Natural killer cell (primary cell): Measurements from ENCODE around the gene ANGEL2. TPM values are rescaled to one million over a fixed set of nuclear protein-coding genes. Genes with fewer than 3 reads are reported as not detected.

Source experiments
- ATAC-seq, 3 donors: fragments of 150-1000 bp in 2 of 3; fragments of 200-7000 bp in 1 of 3; cut with Tn5 transposase; 1 replicate in 1 of 3; 2 replicates in 2 of 3; pipeline ENCODE4 v1.10.0; 2021; ENCODE audit warnings: mild to moderate bottlenecking in 2 of 3, moderate library complexity in 2 of 3
- DNase-seq, 2 donors: peaks; one replicate each; pipeline versions ENCODE4 v3.0.0 to v3.0.0-alpha.2; 2013 to 2021; ENCODE audit warnings: mixed read lengths in 1 of 2
- H3K27ac ChIP-seq: one replicate; pipeline ENCODE4 v1.5.1; 2013; ENCODE audit warnings: mild to moderate bottlenecking, low read length
- H3K27me3 ChIP-seq: one replicate; pipeline ENCODE4 v1.6.1; 2013; ENCODE audit warnings: low read length; ENCODE audit not compliant: control insufficient read depth, insufficient read depth
- H3K36me3 ChIP-seq: one replicate; pipeline ENCODE4 v1.6.1; 2013; ENCODE audit warnings: low read length; ENCODE audit not compliant: control insufficient read depth, insufficient read depth
- H3K4me1 ChIP-seq: one replicate; pipeline ENCODE4 v1.6.1; 2013; ENCODE audit warnings: low read length; ENCODE audit not compliant: control insufficient read depth, insufficient read depth
- H3K4me3 ChIP-seq: one replicate; pipeline ENCODE4 v1.5.1; 2013; ENCODE audit warnings: low read length
- H3K9me3 ChIP-seq: one replicate; pipeline ENCODE4 v1.6.1; 2013; ENCODE audit warnings: low read length; ENCODE audit not compliant: control insufficient read depth, insufficient read depth
- H3K27ac Mint-ChIP-seq, 2 donors: one replicate each; pipeline ENCODE4 v1.8.0; 2022; ENCODE audit warnings: mild to moderate bottlenecking in 2 of 2, mixed read lengths in 2 of 2, moderate library complexity in 1 of 2
- H3K27me3 Mint-ChIP-seq, 2 donors: one replicate each; pipeline ENCODE4 v1.8.0; 2022; ENCODE audit warnings: low read depth in 2 of 2, mixed read lengths in 2 of 2
- H3K36me3 Mint-ChIP-seq: one replicate; pipeline ENCODE4 v1.8.0; 2022; ENCODE audit warnings: mixed read lengths
- H3K4me1 Mint-ChIP-seq, 2 donors: one replicate each; pipeline ENCODE4 v1.8.0; 2022; ENCODE audit warnings: mixed read lengths in 2 of 2
- H3K4me3 Mint-ChIP-seq: one replicate; pipeline ENCODE4 v1.8.0; 2022; ENCODE audit warnings: mild to moderate bottlenecking, moderate library complexity, mixed read lengths
- H3K9me3 Mint-ChIP-seq, 2 donors: one replicate each; pipeline ENCODE4 v1.8.0; 2022; ENCODE audit warnings: mixed read lengths in 2 of 2
- WGBS: methylation state at CpG from one replicate; pipeline ENCODE4 v1.1.7; 2013; ENCODE audit warnings: missing lambda C conversion rate; ENCODE audit not compliant: insufficient coverage; 5-methylcytosine and 5-hydroxymethylcytosine counted together
- intact Hi-C: fragments of 100-400 bp; cut with micrococcal nuclease; formaldehyde crosslinking; loops from one replicate; pipeline ENCODE4 v1.14.2; 2022
- total RNA-seq, 4 donors: library from RNA; stranded (reverse); fragments of 120-200 nt in 1 of 4; gene quantifications; one replicate each; pipeline versions ENCODE4 v1.2.3 to v1.2.4, GENCODE V29; 2013 to 2022
- TF ChIP-seq, protein P1 (sequence below): fragments of 200-600 bp; IDR thresholded peaks from one replicate; pipeline ENCODE4 v1.8.0; 2022; ENCODE audit warnings: antibody characterized with exemption

Gene ANGEL2
- total RNA-seq, 3 donors from 2014 or later (not counting 1 experiment from before 2014, with no cell fraction given): 68.1 to 75.3 (median 72.1) TPM

DNA sequence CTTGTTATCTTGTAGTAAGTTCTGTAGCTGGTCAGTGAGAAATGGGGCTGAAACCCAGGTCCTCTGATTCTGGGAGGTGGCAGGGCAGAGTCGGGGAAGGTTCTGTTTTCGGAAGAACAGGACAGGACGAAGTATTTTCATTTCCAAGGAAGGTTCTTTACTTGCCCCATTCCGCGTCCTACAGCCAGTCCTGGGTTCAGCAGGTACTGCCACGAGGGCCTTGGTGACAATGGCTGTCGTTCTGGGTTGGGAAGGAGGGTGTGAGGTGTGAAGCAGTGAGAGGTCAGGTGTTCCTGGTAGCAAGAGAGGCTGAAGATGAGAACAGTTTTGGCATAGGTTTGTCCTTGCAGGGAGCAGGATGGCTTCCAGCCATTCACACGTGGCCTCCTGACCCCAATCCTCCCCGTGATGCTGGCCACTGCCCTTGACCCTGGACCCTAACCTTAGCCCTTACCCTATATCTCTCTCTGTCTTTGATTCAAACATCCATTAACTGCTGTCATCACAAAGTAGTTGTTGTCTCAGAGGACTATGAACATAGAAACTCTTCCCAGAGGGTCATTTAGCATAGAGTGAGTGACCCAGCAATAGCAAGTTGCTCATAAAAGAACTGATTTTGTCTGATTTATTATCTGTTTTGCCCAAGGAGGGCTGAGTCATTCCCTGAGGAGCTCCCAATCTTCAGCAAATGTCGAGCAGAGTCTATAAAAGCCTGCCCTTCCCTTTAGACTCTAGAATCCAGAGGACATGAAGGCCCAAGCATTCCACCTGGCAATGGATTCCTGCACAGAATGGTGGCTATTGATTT, 40.4 kb downstream of the ANGEL2 start:
- no peak for DNase-seq
- intact Hi-C loops: no loop called here
- Mint-ChIP-seq H3K4me3 (no peak overlapping the region), H3K27ac (no peak overlapping the region), H3K9me3 (no peaks in the 10 kb centered on the region), H3K4me1 (no peaks in the 10 kb centered on the region), H3K36me3 (no peaks in the 10 kb centered on the region), H3K27me3 (peaks cover 0 to 9% of the 10 kb centered on the region in 2 donors)
- H3K4me3 ChIP-seq: no peak overlapping the region
- H3K9me3 ChIP-seq: no peaks in the 10 kb centered on the region
- H3K27ac ChIP-seq: no peak overlapping the region
- ATAC-seq: no peak
- H3K36me3 ChIP-seq: no peaks in the 10 kb centered on the region
- WGBS: 86% methylated on average over 10 of the region's 10 CpGs
- TF ChIP-seq, protein P1, sequence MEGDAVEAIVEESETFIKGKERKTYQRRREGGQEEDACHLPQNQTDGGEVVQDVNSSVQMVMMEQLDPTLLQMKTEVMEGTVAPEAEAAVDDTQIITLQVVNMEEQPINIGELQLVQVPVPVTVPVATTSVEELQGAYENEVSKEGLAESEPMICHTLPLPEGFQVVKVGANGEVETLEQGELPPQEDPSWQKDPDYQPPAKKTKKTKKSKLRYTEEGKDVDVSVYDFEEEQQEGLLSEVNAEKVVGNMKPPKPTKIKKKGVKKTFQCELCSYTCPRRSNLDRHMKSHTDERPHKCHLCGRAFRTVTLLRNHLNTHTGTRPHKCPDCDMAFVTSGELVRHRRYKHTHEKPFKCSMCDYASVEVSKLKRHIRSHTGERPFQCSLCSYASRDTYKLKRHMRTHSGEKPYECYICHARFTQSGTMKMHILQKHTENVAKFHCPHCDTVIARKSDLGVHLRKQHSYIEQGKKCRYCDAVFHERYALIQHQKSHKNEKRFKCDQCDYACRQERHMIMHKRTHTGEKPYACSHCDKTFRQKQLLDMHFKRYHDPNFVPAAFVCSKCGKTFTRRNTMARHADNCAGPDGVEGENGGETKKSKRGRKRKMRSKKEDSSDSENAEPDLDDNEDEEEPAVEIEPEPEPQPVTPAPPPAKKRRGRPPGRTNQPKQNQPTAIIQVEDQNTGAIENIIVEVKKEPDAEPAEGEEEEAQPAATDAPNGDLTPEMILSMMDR: no peak
- H3K4me1 ChIP-seq: no peaks in the 10 kb centered on the region
- H3K27me3 ChIP-seq: no peaks in the 10 kb centered on the region

DNA sequence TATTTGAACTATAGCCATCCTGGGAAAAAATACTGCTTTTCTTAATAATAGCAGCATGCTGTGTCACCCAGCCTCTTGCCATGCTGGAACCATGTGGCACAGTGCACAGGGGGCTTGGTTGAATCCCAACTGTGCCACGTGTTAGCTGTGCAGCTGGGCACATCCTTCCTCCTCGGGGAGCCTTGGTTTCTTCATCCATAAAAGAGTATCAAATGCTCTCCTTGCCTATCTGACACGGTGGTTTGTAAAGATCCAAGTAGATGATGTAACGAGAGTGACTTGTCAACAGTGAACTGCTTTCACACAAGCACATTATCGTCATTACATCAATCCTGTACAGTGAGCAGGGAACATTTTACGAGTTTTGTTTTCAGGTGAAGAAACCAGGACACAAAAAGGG, 41.0 kb downstream of the ANGEL2 start:
- no peaks in the 10 kb centered on the region for H3K9me3 ChIP-seq
- no peak overlapping the region for H3K27ac ChIP-seq
- Mint-ChIP-seq H3K36me3 (no peaks in the 10 kb centered on the region), H3K4me3 (no peak overlapping the region), H3K4me1 (no peaks in the 10 kb centered on the region), H3K27ac (no peak overlapping the region), H3K27me3 (peaks cover 3 to 14% of the 10 kb centered on the region in 2 donors), H3K9me3 (no peaks in the 10 kb centered on the region)
- TF ChIP-seq, protein P1: no peak
- H3K36me3 ChIP-seq: no peaks in the 10 kb centered on the region
- no peaks in the 10 kb centered on the region for H3K4me1 ChIP-seq
- intact Hi-C loops: no loop called here
- WGBS: 88% methylated on average over 6 of the region's 6 CpGs
- H3K27me3 ChIP-seq: no peaks in the 10 kb centered on the region
- DNase-seq: no peak
- ATAC-seq: no peak
- no peak overlapping the region for H3K4me3 ChIP-seq

DNA sequence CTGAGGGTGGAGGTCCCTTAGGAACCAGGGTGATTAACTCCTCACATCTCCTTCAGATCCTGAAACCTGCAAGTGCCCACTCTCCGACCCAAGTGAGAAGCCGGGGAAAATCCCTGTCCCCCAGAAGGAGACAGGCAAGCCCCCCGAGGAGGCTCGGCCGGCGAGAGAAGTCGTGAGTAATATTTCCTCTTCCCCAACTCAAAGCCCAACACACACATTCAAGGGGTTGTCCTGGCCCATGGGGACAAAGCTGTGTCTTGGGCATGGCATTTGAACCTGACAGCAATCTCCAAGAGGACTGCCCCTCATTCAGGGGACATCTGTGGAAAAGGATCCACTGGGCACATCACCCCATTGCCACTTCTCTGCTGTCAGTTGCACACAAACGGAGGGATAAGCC, 41.8 kb downstream of the ANGEL2 start:
- DNase-seq (no peak), ATAC-seq (no peak)
- H3K36me3 ChIP-seq: no peaks in the 10 kb centered on the region
- no peaks in the 10 kb centered on the region for H3K9me3 Mint-ChIP-seq
- H3K27me3 ChIP-seq: no peaks in the 10 kb centered on the region
- no peak overlapping the region for H3K4me3 Mint-ChIP-seq
- no peaks in the 10 kb centered on the region for H3K9me3 ChIP-seq
- no peak overlapping the region for H3K27ac ChIP-seq
- no peaks in the 10 kb centered on the region for H3K4me1 Mint-ChIP-seq
- intact Hi-C loops: no loop called here
- 91% methylated on average over 8 of the region's 8 CpGs for WGBS
- H3K36me3 Mint-ChIP-seq: no peaks in the 10 kb centered on the region
- no peak overlapping the region for H3K27ac Mint-ChIP-seq
- H3K27me3 Mint-ChIP-seq: peaks cover 3 to 17% of the 10 kb centered on the region in 2 donors
- no peaks in the 10 kb centered on the region for H3K4me1 ChIP-seq
- H3K4me3 ChIP-seq: no peak overlapping the region
- TF ChIP-seq, protein P1: no peak

DNA sequence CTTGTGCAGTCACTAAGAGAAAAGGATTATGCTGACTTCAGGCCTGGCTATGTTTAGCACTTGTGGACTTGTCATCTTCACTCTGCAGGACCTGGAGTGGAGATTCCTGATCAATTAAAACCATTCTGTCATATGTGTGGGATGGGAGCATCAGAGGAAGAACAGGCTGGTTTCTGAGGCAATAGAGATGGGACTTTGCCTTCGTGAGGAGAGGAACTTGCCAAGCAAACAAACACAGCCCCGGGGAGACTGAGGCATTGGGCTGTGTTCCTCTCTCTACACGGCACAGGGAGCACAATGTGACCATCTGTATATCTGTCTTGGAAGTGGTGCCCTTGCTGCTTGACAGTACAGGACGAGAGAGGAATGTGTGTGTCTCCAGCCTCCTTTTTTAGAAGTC, 42.2 kb downstream of the ANGEL2 start:
- 90% methylated on average over 4 of the region's 4 CpGs for WGBS
- Histone ChIP-seq H3K4me1 (no peaks in the 10 kb centered on the region), H3K27ac (no peak overlapping the region), H3K9me3 (no peaks in the 10 kb centered on the region), H3K36me3 (no peaks in the 10 kb centered on the region), H3K4me3 (no peak overlapping the region), H3K27me3 (no peaks in the 10 kb centered on the region)
- intact Hi-C loops: no loop called here
- no peaks in the 10 kb centered on the region for H3K9me3 Mint-ChIP-seq
- TF ChIP-seq, protein P1: no peak
- no peaks in the 10 kb centered on the region for H3K4me1 Mint-ChIP-seq
- H3K4me3 Mint-ChIP-seq: no peak overlapping the region
- ATAC-seq (no peak), DNase-seq (no peak)
- peaks cover 3 to 17% of the 10 kb centered on the region in 2 donors for H3K27me3 Mint-ChIP-seq
- H3K36me3 Mint-ChIP-seq: no peaks in the 10 kb centered on the region
- H3K27ac Mint-ChIP-seq: no peak overlapping the region
